BLaER1 (cell line): ENCODE results near the gene PKP3.

ENCODE experiments used
- H3K27ac ChIP-seq: shearing (Covaris generic); formaldehyde crosslinking; 2 replicates; pipeline ENCODE4 v1.8.1; 2022
- H3K27me3 ChIP-seq: shearing (Covaris generic); formaldehyde crosslinking; 2 replicates; pipeline ENCODE4 v1.8.1; 2022
- H3K36me3 ChIP-seq: shearing (Covaris generic); formaldehyde crosslinking; 2 replicates; pipeline ENCODE4 v1.8.1; 2022
- H3K4me1 ChIP-seq: shearing (Covaris generic); formaldehyde crosslinking; 2 replicates; pipeline ENCODE4 v1.8.1; 2022
- H3K4me2 ChIP-seq: shearing (Covaris generic); formaldehyde crosslinking; 2 replicates; pipeline ENCODE4 v1.8.1; 2022
- H3K4me3 ChIP-seq: shearing (Covaris generic); formaldehyde crosslinking; 2 replicates; pipeline ENCODE4 v1.8.1; 2022
- H3K9ac ChIP-seq: shearing (Covaris generic); formaldehyde crosslinking; 2 replicates; pipeline ENCODE4 v1.8.1; 2022
- H3K9me3 ChIP-seq: shearing (Covaris generic); formaldehyde crosslinking; 2 replicates; pipeline ENCODE4 v1.8.1; 2022
- H4K20me1 ChIP-seq: shearing (Covaris generic); formaldehyde crosslinking; 2 replicates; pipeline ENCODE4 v1.8.1; 2022
- Cebpa-rat ChIP-seq: shearing (Covaris generic); IDR thresholded peaks from 2 replicates; pipeline ENCODE4 v1.8.1; 2022

PKP3 gene

GRCh38 chr11:379205-380094, 14.6 kb upstream of the PKP3 start:
- Histone ChIP-seq H3K36me3 (no peaks in the 10 kb centered on the region), H3K9me3 (peaks cover 19% of the 10 kb centered on the region), H3K4me3 (no peak overlapping the region), H3K9ac (no peak overlapping the region), H4K20me1 (no peaks in the 10 kb centered on the region), H3K4me1 (peaks cover 37% of the 10 kb centered on the region), H3K4me2 (no peak overlapping the region), H3K27ac (no peak overlapping the region), H3K27me3 (no peaks in the 10 kb centered on the region)
- TF ChIP-seq Cebpa-rat, result no peak

DNA sequence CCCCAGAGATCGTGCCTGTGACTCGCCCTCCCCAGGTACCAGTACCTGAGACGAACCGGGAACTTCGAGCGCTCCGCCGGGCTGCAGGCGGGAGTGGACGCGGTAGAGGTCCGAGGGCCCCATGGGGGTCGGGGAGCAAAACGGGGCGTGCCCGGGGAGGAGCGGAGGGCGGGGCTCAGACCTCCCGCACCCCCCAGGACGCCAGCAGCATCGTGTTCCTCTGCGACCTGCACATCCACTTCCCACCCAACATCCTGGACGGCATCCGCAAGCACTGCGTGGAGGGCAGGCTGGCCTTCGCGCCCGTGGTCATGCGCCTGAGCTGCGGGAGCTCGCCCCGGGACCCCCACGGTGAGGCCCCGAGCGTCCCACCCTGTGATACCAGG, 13.9 kb upstream of the PKP3 start:
- Histone ChIP-seq H3K4me2 (no peak overlapping the region), H4K20me1 (no peaks in the 10 kb centered on the region), H3K27me3 (no peaks in the 10 kb centered on the region), H3K9me3 (peaks cover 19% of the 10 kb centered on the region), H3K4me3 (no peak overlapping the region), H3K9ac (no peak overlapping the region), H3K4me1 (peaks cover 39% of the 10 kb centered on the region), H3K27ac (no peak overlapping the region), H3K36me3 (no peaks in the 10 kb centered on the region)
- no peak for TF ChIP-seq Cebpa-rat

- Histone ChIP-seq H3K9me3 (peaks cover 19% of the 10 kb centered on the region), H3K4me3 (no peak overlapping the region), H3K4me1 (peaks cover 39% of the 10 kb centered on the region), H4K20me1 (no peaks in the 10 kb centered on the region), H3K27me3 (no peaks in the 10 kb centered on the region), H3K27ac (no peak overlapping the region), H3K9ac (no peak overlapping the region), H3K4me2 (peak overlapping the region; percentile 28; the same call in 1 of the 2 replicates), H3K36me3 (no peaks in the 10 kb centered on the region)
- no peak for TF ChIP-seq Cebpa-rat
Observed at GRCh38 chr11:380491-380890, 13.5 kb upstream of the PKP3 start.

DNA sequence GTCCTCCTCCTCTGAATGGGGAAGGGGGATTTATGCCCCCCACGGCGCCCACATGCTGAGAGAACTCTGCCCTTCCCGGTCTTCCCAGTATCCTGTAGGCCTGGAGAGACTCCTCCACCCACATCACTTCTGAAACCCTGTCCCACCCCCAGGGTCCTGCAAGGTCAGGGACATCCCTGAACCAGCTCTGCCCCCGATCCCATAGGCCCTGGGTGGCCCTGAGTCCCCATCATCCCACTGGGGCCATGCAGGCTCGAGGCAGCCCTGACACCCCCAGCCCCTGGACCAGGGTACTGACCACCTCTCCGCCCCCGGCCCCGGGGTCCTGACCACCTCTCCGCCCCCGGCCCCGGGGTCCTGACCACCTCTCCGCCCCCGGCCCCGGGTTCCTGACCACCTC, 13.0 kb upstream of the PKP3 start:
- no peak overlapping the region for H3K27ac ChIP-seq

DNA sequence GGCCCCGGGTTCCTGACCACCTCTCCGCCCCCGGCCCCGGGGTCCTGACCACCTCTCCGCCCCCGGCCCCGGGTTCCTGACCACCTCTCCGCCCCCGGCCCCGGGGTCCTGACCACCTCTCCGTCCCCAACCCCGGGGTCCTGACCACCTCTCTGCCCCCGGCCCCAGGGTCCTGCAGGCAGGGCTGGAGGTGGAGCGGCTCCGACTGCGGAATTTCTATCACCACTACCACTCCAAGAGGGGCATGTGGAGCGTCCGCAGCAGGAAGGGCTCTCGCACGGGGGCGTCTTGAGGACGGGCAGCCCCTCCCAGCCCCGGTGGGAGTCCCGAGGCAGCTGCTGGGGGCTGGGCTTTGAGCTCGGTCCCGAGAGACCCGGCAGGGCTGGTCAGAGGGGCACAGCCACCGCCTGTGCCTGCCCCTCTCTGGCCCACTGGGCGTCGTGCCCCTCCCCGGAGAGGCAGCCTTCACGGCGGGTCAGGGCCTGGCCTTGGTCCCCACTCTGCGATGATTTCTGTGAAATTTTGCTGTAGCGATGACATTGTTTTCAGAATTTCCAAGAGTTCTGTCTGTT, 12.4 kb upstream of the PKP3 start:
- Histone ChIP-seq H3K9me3 (peaks cover 25% of the 10 kb centered on the region), H3K27me3 (no peaks in the 10 kb centered on the region), H3K27ac (peak overlapping the region; percentile 85), H3K4me1 (peaks cover 39% of the 10 kb centered on the region), H3K4me3 (peak overlapping the region; percentile 44), H3K4me2 (peak overlapping the region; percentile 86), H3K36me3 (peaks cover 8% of the 10 kb centered on the region), H3K9ac (peak overlapping the region; percentile 74), H4K20me1 (no peaks in the 10 kb centered on the region)
- no peak for TF ChIP-seq Cebpa-rat

More for the DNA sequence above, 13.0 kb upstream of the PKP3 start:
- peaks cover 19% of the 10 kb centered on the region for H3K9me3 ChIP-seq
- no peak overlapping the region for H3K9ac ChIP-seq
- H4K20me1 ChIP-seq, result no peaks in the 10 kb centered on the region
- H3K36me3 ChIP-seq, result peaks cover 2% of the 10 kb centered on the region
- TF ChIP-seq Cebpa-rat, result no peak
- peak overlapping the region; percentile 28; the same call in 1 of the 2 replicates for H3K4me2 ChIP-seq
- H3K4me3 ChIP-seq, result no peak overlapping the region
- no peaks in the 10 kb centered on the region for H3K27me3 ChIP-seq
- peaks cover 39% of the 10 kb centered on the region for H3K4me1 ChIP-seq

GRCh38 chr11:382081-382629, 11.9 kb upstream of the PKP3 start:
- no peak for TF ChIP-seq Cebpa-rat
- Histone ChIP-seq H3K36me3 (peaks cover 9% of the 10 kb centered on the region), H3K4me2 (peak overlapping the region; percentile 86), H3K27me3 (no peaks in the 10 kb centered on the region), H4K20me1 (no peaks in the 10 kb centered on the region), H3K9me3 (peaks cover 31% of the 10 kb centered on the region), H3K4me3 (peak overlapping the region; percentile 44; the same call in 1 of the 2 replicates), H3K9ac (peak overlapping the region; percentile 74), H3K27ac (peak overlapping the region; percentile 85), H3K4me1 (peaks cover 43% of the 10 kb centered on the region)

- Histone ChIP-seq H3K27ac (no peak overlapping the region), H3K4me1 (peaks cover 48% of the 10 kb centered on the region), H3K4me2 (peak overlapping the region; percentile 86), H3K36me3 (peaks cover 9% of the 10 kb centered on the region), H3K4me3 (no peak overlapping the region), H3K9me3 (peaks cover 44% of the 10 kb centered on the region), H3K27me3 (0 out of 2 replicates have a peak, but pooled peaks cover 2% of the 10 kb centered on the region), H3K9ac (no peak overlapping the region), H4K20me1 (no peaks in the 10 kb centered on the region)
- no peak for TF ChIP-seq Cebpa-rat
Observed at GRCh38 chr11:383431-383830, 10.6 kb upstream of the PKP3 start.

DNA sequence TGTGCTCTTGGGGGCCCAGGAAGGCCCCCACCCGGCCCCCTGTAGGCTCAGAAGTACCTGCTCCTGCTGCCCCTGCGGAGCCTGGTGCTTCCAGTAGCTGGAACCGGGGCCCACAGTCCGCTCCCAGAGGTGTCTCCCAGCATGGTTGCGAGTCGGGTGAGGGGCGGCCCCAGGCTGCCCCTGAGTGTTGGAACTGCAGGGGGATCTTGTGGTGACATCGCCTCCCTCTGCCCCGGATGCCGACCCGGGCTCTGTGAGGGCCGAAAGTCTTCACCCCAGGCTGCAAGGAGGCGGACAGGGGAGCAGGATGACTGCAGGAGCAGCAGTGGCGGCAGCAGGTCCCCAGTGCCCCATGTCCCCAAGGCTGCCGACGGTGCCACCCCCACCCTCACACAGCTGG, 9.5 kb upstream of the PKP3 start:
- Histone ChIP-seq H3K27ac (no peak overlapping the region), H3K4me3 (no peak overlapping the region), H3K4me2 (peak overlapping the region; percentile 86), H3K27me3 (0 out of 2 replicates have a peak, but pooled peaks cover 4% of the 10 kb centered on the region), H4K20me1 (no peaks in the 10 kb centered on the region), H3K36me3 (peaks cover 9% of the 10 kb centered on the region), H3K4me1 (peaks cover 48% of the 10 kb centered on the region), H3K9me3 (peaks cover 41% of the 10 kb centered on the region), H3K9ac (no peak overlapping the region)
- TF ChIP-seq Cebpa-rat, result no peak

DNA sequence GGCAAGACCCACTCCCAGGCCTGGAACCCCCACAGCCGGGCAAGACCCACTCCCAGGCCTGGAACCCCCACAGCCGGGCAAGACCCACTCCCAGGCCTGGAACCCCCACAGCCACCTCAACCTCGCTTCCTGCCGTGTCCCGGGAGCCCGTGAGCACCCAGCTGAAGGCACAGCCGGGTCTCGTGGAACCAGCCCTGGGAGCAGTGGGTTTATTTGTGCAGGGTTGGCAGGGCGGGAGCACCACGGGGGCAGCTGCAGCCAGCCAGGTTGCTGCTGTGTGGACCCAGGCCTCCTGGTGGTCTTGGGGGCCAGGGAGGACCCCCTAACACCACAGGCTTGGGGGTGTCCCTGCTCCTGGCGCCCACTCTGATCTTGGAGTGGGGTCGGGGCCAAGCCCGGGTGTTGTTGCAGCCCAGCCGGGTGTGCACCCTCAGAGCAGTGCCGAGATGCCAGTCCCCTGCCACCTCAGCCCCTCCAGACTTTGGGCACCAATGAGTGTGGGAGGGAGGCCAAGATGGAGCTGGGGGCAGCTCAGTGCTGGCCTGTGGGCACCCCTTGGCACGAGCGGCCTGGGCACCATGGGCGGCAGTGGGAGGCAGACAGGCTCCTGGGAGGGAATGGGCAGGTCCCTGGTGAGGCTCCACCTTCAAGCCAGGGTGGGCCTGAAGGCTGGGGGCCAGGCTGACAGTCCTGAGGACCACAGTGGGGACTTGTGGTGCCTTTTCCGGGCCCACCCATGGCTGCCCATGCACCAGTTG, 8.2 kb upstream of the PKP3 start:
- no peak overlapping the region for H3K9ac ChIP-seq
- peak overlapping the region; percentile 11; the same call in 1 of the 2 replicates for H3K4me3 ChIP-seq
- TF ChIP-seq Cebpa-rat, result no peak
- peaks cover 9% of the 10 kb centered on the region for H3K36me3 ChIP-seq
- H4K20me1 ChIP-seq, result no peaks in the 10 kb centered on the region
- no peak overlapping the region for H3K4me2 ChIP-seq
- peaks cover 32% of the 10 kb centered on the region for H3K9me3 ChIP-seq
- H3K4me1 ChIP-seq, result peaks cover 48% of the 10 kb centered on the region
- 0 out of 2 replicates have a peak, but pooled peaks cover 4% of the 10 kb centered on the region for H3K27me3 ChIP-seq
- no peak overlapping the region for H3K27ac ChIP-seq
